Fibroblast of lung (primary cell): ENCODE measurements around the gene SLC4A3. TPM values are rescaled to one million over a fixed set of nuclear protein-coding genes. Genes with fewer than 3 reads are reported as not detected.

Experiments
- DNase-seq, 2 donors: peaks; one replicate each; pipeline versions ENCODE4 v3.0.0 to v3.0.0-alpha.2; 2010; ENCODE audit warnings: low read depth in 2 of 2
- H2AFZ ChIP-seq: 2 replicates; pipeline ENCODE4 v1.5.1; 2012; ENCODE audit warnings: low read length, control low read depth, inconsistent platforms
- H3K27ac ChIP-seq: 2 replicates; pipeline ENCODE4 v1.5.1; 2011; ENCODE audit warnings: low read length, control low read depth; ENCODE audit not compliant: insufficient read depth
- H3K27me3 ChIP-seq: 2 replicates; pipeline ENCODE4 v1.5.1; 2011; ENCODE audit warnings: mild to moderate bottlenecking, low read length; ENCODE audit not compliant: control insufficient read depth, insufficient read depth
- H3K36me3 ChIP-seq: 2 replicates; pipeline ENCODE4 v1.5.1; 2011; ENCODE audit warnings: low read length; ENCODE audit not compliant: control insufficient read depth, insufficient read depth
- H3K4me1 ChIP-seq: 2 replicates; pipeline ENCODE4 v1.5.1; 2011; ENCODE audit warnings: low read length; ENCODE audit not compliant: control insufficient read depth, insufficient read depth; ENCODE audit errors: extremely low read depth
- H3K4me2 ChIP-seq: 2 replicates; pipeline ENCODE4 v1.5.1; 2011; ENCODE audit warnings: low read length, control low read depth; ENCODE audit not compliant: insufficient read depth; ENCODE audit errors: extremely low read depth
- H3K4me3 ChIP-seq, 4 experiments: fragments of 200-600 bp in 1 of 4; sonication (generic) in 1 of 4; replicated peaks in 1 of 4; 2 replicates each; pipeline ENCODE4 v1.5.1; 2011 to 2016; ENCODE audit warnings: low read length in 4 of 4, low read depth in 3 of 4, mild to moderate bottlenecking in 3 of 4, control low read depth in 2 of 4, inconsistent platforms in 1 of 4, mixed read lengths in 1 of 4; ENCODE audit not compliant: insufficient read depth in 1 of 4; ENCODE audit errors: control extremely low read depth in 1 of 4
- H3K79me2 ChIP-seq: 2 replicates; pipeline ENCODE4 v1.5.1; 2012; ENCODE audit warnings: mild to moderate bottlenecking, low read length, inconsistent platforms; ENCODE audit not compliant: control insufficient read depth, insufficient read depth
- H3K9ac ChIP-seq: 2 replicates; pipeline ENCODE4 v1.5.1; 2011; ENCODE audit warnings: mild to moderate bottlenecking, low read length, control low read depth; ENCODE audit not compliant: insufficient read depth
- H3K9me3 ChIP-seq: 2 replicates; pipeline ENCODE4 v1.5.1; 2012; ENCODE audit warnings: low read depth, low read length; ENCODE audit not compliant: control insufficient read depth, insufficient read depth
- H4K20me1 ChIP-seq: 2 replicates; pipeline ENCODE4 v1.5.1; 2011; ENCODE audit warnings: low read length; ENCODE audit not compliant: control insufficient read depth, insufficient read depth; ENCODE audit errors: extremely low read depth
- EZH2 ChIP-seq: IDR thresholded peaks from 2 replicates; pipeline ENCODE4 v1.5.1; 2012; ENCODE audit warnings: low read length, control low read depth, mild to moderate bottlenecking; ENCODE audit errors: missing control alignments
- polyA plus RNA-seq, 2 donors: library from polyadenylated mRNA; depleted of rRNA in 1 of 2; stranded (reverse) in 1 of 2; unstranded in 1 of 2; fragments of >200 nt; gene quantifications; 2 replicates each; pipeline ENCODE4 v1.2.1, GENCODE V29; 2011 to 2012; ENCODE audit warnings: missing spikeins in 1 of 2
- total RNA-seq: library from RNA; depleted of rRNA; stranded (reverse); fragments of >200 nt; gene quantifications from 2 replicates; pipeline ENCODE4 v1.2.1, GENCODE V29; 2014
- TF ChIP-seq, protein P1 (sequence below), 2 donors: IDR thresholded peaks in 1 of 2; conservative IDR thresholded peaks in 1 of 2; 1 replicate in 1 of 2; 2 replicates in 1 of 2; pipeline ENCODE4 v1.5.1; 2011 to 2012; ENCODE audit warnings: low read length in 2 of 2, control low read depth in 1 of 2, inconsistent platforms in 1 of 2, low read depth in 1 of 2, mild to moderate bottlenecking in 1 of 2

SLC4A3 gene
- total and polyA plus RNA-seq, 2 donors (not counting 1 experiment from before 2014, with no cell fraction given): 1.4 to 1.5 TPM

DNA sequence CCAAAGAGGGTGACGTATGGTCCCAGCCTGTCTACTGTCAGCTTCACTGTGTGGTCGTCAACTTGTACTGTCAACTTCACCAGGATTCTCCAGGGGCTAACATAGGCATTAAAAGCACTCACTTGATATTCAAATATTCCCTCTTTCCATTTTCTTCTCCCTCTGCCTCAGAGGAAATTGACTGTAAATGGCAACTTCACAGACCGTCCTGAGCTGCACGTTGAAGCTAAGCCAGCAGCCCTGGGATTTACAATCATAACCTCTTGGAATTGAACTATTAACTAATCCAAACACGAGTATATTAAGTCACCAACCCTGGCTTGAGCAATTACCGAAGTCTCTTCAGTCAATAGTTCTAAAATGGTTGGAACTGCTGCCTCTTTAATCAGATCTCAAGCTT lies 38.5 kb downstream of the SLC4A3 start:
- H3K27me3 ChIP-seq: peaks cover 8% of the 10 kb centered on the region
- H3K79me2 ChIP-seq: no peaks in the 10 kb centered on the region
- no peak overlapping the region for H3K4me3 ChIP-seq
- TF ChIP-seq EZH2: no peak
- TF ChIP-seq, protein P1, sequence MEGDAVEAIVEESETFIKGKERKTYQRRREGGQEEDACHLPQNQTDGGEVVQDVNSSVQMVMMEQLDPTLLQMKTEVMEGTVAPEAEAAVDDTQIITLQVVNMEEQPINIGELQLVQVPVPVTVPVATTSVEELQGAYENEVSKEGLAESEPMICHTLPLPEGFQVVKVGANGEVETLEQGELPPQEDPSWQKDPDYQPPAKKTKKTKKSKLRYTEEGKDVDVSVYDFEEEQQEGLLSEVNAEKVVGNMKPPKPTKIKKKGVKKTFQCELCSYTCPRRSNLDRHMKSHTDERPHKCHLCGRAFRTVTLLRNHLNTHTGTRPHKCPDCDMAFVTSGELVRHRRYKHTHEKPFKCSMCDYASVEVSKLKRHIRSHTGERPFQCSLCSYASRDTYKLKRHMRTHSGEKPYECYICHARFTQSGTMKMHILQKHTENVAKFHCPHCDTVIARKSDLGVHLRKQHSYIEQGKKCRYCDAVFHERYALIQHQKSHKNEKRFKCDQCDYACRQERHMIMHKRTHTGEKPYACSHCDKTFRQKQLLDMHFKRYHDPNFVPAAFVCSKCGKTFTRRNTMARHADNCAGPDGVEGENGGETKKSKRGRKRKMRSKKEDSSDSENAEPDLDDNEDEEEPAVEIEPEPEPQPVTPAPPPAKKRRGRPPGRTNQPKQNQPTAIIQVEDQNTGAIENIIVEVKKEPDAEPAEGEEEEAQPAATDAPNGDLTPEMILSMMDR (conservative IDR thresholded peaks at IDR 0.05 in 1 of 2, IDR thresholded peaks at IDR 0.05 in 1 of 2; ENCODE audit: low read depth in 1 of 2, low read length in 2 of 2): no peak
- no peaks in the 10 kb centered on the region for H3K9me3 ChIP-seq
- DNase-seq: no peak
- no peak overlapping the region for H3K27ac ChIP-seq
- no peaks in the 10 kb centered on the region for H4K20me1 ChIP-seq
- H2AFZ ChIP-seq: no peak overlapping the region
- no peak overlapping the region for H3K9ac ChIP-seq
- no peak overlapping the region for H3K4me2 ChIP-seq
- no peaks in the 10 kb centered on the region for H3K4me1 ChIP-seq
- no peaks in the 10 kb centered on the region for H3K36me3 ChIP-seq

DNA sequence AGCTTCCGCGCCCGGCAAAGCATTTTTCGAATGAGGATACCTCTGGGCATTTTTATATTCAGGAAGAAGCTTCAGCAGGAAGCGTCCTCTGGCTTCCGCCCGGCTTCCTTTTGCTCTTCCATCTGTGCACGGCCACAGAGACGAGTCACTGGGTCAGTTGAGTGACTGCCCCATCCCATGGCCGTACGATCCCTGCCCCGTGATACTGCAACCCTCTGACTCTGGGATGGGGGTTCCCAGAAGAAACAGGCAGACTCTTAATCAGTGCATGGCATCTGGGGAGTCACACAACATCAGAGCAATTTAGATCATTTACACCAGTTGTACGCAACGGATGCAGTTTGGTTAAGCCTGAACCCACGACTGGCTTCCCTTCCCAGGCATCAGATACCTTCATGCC lies 40.9 kb downstream of the SLC4A3 start:
- Histone ChIP-seq H3K27me3 (peaks cover 9% of the 10 kb centered on the region), H3K4me2 (no peak overlapping the region), H3K9me3 (no peaks in the 10 kb centered on the region), H3K9ac (no peak overlapping the region), H3K27ac (no peak overlapping the region), H3K36me3 (no peaks in the 10 kb centered on the region), H4K20me1 (no peaks in the 10 kb centered on the region), H3K4me1 (no peaks in the 10 kb centered on the region), H3K79me2 (no peaks in the 10 kb centered on the region), H3K4me3 (no peak overlapping the region), H2AFZ (no peak overlapping the region)
- TF ChIP-seq, protein P1 (conservative IDR thresholded peaks at IDR 0.05 in 1 of 2, IDR thresholded peaks at IDR 0.05 in 1 of 2; ENCODE audit: low read depth in 1 of 2, low read length in 2 of 2): no peak
- no peak for TF ChIP-seq EZH2
- no peak for DNase-seq

DNA sequence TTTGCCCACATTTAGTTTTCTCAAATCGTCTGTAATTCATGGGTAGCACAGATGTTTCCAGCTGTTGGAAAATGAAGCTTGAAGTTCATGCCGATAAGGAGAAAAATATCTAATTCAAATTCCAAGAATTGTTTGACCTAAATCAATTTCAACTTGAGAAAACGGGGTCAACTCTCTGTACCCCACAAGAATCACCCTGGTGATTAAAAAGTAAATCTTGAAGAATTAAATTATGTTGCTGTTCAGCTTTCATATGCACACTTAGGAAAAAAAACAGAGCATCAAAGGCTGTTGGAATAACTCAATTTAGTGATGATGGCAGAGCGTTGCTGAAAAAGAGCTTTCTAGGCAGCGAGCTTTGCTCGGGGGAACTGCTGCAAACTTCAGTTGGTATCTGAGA lies 43.0 kb downstream of the SLC4A3 start:
- no peak for DNase-seq
- Histone ChIP-seq H2AFZ (no peak overlapping the region), H3K4me2 (no peak overlapping the region), H4K20me1 (no peaks in the 10 kb centered on the region), H3K36me3 (no peaks in the 10 kb centered on the region), H3K9me3 (no peaks in the 10 kb centered on the region), H3K27me3 (peaks cover 9% of the 10 kb centered on the region), H3K4me1 (no peaks in the 10 kb centered on the region), H3K9ac (no peak overlapping the region), H3K4me3 (no peak overlapping the region), H3K27ac (no peak overlapping the region), H3K79me2 (no peaks in the 10 kb centered on the region)
- no peak for TF ChIP-seq EZH2
- TF ChIP-seq, protein P1 (conservative IDR thresholded peaks at IDR 0.05 in 1 of 2, IDR thresholded peaks at IDR 0.05 in 1 of 2; ENCODE audit: low read depth in 1 of 2, low read length in 2 of 2): no peak
